Amniotic epithelial cell (primary cell): ENCODE measurements around the gene ARHGEF10L.

Experiments used
- DNase-seq: peaks from one replicate; pipeline ENCODE4 v3.0.0-alpha.2; 2010; ENCODE audit warnings: low read depth

The ARHGEF10L gene

DNA sequence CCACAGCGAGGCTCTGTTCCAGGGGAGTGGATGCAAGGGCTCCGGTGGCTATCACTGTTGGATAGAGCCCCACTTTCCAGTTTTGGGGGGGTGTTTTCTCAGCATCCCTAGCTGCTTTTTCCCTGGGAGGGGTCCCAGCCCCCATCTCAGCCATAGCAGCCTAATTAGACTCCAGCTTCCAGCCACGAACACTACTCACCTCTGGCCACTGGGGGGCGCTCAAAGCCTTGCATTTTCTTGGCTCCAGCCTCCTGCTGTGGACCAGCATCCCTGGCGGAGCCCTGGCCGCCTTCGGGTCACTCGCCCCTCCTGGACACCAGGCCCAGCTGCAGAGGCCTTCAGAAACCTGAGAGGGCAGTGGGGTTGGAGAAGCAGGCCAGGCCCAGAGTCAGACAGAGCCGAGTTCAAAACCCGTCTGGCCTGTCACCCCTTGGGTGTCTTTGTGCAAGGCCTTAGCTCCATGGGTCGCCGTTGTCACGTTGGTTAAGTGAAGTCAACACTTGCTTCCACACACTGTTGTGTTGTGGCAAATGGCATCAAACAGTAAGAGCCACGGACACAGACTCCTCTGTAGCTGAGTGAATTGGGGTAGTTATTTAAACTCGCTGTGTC, 122.2 kb downstream of the ARHGEF10L start:
- DNase-seq = peak; percentile 31

DNA sequence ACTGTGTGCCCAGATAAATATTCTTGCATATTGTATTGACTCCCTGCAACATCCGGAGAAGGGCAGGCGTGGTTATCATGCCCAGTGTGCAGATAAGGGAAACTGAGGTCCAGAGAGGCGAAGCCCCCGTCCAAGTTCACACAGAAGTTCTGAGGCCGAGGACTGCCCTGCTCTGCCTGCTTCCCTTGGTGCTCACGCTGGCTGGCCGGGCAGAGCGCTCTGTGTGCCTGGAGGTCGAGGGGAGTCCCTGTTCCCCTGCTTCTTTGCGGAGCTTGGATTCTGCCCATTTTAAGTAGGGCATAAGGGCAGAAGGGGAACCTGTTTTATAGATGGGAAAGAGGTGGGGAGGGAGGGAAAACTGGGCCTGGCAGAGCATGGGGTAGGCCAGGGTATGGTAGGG, 122.8 kb downstream of the ARHGEF10L start:
- no peak for DNase-seq

DNA sequence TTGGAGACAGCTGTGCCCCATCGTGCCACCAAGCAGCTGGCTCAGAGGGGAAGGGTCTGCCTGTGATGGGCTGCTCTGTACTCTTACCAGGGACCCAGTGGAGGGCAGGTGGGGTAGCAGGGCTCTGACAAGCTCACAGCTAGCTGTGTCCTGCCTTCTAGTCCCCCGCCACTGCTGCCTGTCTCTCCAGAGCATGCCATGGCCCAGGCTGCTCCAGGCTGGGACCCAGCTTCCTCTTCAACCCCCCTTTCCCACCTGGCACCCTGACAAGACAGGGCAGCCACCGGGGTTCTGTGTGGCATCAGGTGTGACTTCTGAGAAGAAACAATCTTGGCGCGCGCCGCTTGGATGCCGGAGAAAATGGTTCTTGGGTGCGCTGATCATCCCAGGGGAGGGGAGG, 123.3 kb downstream of the ARHGEF10L start:
- DNase-seq = no peak

DNA sequence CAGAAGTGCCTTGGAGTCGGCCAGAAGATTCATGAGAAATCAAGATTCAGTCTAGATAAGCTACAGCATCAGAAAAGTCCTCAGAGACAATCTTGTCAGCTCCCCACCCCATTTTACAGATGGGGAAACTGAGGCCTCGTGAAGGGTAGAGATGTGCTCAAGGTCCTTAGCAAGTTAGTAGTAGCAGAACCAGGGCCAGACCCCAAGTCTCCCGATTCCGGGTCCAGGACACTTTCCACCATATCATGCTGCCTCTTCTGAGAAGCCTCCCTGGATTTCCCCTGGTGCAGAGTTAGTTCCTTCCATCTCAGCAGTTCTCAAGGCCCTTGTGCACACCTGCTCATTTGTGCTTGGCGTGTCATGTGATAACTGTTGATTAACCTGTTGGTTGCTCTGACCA, 124.1 kb downstream of the ARHGEF10L start:
- no peak for DNase-seq

DNA sequence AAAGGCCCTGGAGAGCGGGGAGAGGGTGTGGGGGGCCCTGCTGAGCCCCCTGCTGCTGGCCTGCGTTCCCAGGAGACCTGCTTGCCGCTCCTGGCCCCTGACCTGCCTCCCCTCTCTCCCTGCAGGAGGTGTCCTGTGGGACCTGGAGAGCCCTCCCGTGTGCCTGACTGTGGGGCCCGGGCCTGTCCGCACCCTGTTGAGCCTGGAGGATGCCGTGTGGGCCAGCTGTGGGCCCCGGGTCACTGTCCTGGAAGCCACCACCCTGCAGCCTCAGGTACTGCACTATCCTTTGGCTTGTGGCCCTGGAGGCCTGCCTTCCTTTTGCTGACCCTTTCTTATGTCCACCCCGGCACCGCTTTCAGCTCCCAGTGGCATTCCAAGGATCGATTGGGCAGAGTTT, 124.8 kb downstream of the ARHGEF10L start:
- DNase-seq = no peak

DNA sequence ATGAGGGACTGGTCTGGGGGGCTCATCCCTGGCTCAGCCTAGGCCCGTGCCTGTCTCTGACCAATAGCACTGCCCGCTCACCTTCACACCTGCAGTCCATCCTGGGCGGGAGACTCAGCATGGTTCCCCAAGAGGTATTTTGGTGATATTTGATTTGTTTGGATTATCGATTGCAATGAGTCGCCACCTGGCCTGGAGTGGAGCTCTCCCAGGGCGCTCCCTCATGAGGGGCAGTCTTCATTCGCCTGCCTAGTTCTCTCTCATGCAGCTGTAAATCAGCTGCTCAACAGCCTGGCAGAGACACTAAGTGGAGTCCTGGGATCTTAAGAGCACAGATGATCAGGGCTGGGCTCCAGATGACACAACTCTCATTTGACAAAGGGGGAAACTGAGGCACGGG, 125.6 kb downstream of the ARHGEF10L start:
- no peak for DNase-seq

DNA sequence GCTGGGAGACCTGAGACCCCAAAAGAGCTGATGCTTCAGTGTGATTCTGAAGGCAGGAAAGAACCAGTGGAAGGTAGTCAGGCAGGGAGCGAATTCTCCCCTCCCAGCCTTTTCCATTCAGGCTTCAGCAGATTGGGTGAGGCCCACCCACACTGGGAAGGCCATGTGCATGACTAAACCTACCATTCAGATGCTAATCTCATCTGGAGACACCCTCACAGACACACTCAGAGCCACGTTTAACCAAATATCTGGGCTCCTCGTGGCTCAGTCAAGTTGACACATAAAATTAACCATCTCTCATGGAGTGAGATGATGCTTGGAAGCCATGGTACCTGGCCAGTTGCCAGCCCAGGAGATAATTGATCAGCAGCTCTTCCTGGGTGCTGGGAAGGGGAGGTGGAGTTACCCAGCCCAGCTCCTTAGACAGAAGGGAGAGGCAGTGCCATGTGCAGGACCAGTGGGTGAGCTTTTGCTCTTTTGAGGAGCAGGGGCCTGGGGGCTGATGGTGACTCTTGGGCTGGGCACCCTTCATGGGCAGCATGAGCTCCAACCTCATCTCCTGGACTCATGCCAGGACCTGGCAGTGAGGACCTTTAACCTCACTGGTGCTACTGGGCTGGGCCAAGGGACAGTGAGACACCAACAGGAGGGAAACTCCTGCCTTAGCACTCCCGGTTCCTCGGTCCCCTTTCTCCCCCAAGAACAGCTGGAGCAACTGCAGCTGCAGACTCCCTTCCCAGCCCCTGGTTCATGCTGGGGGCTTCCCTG, 126.6 kb downstream of the ARHGEF10L start:
- peak; percentile 36 for DNase-seq

DNA sequence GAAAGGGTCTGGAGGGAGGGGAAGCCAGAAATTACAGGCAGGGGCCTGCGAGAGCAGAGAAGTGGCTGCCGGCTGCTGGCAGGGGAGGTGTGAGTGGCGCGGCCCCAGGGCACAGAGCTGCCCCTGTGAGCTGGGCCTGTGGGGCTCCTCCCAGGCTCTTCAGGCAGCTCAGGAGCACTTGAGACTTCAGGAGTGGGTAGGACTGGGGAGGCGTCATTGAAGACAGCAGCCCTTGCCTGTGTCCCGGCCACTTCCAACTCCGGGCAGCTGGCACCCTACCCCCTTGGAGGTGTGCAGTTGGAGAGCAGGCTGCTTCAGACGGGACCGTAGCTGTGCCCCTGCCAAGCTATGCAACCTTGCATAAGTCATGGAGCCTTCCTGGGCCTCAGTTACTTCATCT, 128.1 kb downstream of the ARHGEF10L start:
- no peak for DNase-seq

DNA sequence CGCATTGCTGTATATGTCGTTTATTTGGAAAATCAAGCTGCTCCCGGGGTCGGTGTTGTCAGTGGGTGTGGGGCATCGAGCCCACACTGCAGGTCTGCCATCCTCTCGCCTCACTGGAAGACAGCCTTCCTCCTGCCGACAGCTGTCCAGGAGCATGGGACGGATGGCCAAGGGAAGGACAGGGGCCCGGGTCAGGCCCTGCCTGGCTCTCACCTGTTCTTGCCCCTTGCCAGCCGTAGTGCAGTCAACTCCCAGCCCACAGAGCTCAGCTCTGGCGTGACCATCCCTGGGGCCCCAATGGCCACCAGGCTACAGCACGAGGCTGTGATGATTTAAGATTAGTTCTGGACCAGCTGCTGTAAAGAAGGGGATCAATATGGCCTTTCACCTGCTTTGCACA, 128.7 kb downstream of the ARHGEF10L start:
- no peak for DNase-seq

DNA sequence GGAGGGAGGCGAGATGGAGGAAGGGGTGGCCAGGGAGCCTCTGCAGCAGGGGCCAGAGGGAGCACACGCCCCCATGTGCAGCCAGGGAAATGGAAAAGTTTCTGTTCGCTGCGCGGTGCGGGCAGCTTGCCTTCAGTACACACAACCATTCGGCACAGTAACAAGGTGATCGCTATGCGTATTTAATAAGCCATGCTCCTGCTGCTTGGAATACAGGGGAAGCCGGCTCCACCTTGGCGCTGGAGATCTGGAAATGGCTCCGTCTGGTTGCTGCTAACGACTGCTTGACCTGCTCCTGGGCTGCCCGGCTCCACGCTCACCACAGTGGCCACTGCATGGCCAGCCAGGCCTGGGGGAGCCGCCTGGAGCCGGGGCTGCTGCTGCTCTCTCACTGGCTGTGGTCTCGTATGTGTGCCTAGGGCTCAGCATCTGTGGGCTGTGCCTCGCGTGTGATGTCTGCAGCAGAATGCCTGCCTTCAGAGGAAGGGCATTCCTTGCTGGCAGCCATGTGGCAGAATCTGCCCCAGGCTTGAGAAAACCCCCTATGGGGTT, 129.2 kb downstream of the ARHGEF10L start:
- DNase-seq = no peak

DNA sequence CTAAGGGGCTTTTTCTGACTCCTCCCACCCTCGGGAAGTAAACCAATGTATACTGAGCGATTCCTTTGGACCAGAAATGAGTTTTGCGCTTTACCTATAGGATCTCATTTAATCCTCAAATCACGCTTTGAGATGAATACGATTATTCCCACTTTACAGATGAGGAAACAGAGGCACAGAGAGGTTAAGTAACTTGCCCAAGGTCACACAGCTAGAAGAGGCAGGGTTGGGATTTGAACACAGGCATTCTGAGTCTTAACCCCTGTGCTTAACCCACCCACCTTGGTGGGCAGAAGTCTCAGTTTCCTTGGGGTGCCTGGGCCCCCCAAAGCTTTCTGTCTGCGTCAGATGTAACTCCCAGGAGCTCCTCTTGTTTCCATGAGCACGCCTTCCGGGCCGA, 129.8 kb downstream of the ARHGEF10L start:
- DNase-seq = no peak

DNA sequence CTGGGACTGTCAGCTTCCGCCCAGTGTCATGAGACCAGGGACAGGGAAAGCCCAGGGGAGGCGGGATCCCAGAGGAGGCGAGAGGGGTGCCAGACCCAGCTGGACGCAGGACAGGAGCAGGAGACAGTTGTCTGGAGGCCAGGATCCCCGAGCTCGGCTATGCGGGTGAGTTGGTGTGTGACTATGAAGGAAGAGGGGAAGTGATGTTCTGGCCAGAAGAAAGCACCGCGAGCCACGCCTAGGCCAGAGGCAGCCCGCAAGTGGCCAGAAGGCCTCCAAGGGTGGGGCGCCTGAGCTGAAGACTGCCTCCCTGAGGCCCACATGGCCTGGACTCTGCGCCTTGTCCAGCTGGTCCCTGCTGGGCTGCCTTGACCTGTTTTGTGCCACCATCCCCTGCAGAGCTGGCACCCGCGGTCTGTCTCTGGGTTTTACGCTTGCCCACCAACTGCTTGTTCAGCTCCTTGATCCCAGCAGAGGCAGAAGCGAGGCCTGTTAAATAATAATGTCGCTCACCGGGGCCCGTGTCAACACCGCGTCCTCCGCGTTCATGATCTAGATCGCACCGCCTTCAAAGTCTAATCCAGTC, 130.5 kb downstream of the ARHGEF10L start:
- no peak for DNase-seq

DNA sequence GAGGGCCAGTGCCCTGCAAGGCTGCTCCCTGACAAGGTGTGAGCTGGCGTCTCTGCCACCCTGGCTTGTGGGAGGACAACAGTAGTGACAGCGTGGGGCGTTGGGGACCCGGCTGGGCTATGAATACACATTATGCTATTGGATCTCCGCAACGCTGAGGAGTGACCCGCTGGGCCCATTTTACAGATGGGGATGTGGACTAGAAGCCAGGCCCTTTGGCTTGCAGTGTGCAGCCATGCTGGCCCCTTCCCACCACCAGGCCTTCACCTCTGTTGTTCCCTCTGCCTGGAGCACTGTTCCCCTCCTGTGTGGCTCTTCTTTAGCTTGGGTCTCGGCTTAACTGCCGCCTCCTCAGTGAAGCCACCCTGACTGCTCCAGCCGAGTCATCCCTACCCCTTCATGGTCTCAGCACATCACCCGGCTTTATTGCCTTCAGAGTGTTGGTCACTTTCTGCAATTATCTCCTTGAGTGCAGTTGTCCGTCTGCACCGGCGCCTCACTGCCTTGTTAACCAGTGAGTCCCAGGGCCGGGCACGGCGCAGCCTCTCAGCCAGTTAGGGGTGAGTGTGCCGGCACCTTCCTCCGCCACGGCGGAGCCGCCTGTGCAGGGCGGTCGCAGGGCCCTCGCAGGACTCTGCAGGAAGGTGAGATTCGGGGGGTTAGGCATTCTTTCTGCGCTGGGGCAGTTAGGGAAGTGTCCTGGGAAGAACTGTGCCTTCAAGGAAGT, 131.3 kb downstream of the ARHGEF10L start:
- DNase-seq = no peak

DNA sequence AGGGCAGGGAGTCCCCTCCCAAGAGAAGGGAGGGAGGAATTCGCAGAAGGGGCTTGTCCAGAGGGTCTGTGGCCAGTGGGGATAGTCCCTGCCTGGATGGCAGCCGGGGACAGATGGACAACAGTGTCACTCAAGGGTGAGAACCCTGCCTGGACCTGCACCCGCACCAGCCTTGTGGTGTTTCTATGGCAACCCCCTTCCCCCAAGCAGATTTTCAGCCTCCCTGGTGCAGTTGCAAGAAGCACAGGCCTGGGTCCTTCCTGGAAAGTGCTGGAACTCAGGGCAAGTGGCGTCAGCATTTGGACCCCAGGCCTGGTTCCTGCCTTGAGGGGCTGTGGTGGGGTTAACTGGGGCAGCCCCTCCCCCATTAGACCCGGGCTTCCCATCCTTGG, 131.8 kb downstream of the ARHGEF10L start:
- no peak for DNase-seq

DNA sequence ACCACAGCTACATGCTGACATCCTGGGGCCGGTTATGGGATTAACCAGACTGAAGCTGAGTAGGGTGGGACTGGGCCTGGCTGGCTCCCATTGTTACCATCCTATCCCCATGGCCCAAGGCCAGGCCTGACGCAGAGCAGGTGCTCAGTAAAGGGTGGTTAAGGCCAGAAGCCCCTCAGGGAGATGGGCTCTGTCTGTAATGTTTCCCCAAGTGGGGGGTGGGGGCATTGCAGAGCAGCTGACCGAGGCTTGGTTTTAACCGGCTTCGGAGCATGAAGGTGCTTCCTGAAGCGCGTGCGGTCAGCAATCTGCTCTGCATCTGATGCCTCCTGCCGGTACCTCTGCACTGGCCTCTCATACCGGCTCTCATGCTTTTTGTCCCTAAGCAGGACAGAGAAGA, 132.2 kb downstream of the ARHGEF10L start:
- no peak for DNase-seq

DNA sequence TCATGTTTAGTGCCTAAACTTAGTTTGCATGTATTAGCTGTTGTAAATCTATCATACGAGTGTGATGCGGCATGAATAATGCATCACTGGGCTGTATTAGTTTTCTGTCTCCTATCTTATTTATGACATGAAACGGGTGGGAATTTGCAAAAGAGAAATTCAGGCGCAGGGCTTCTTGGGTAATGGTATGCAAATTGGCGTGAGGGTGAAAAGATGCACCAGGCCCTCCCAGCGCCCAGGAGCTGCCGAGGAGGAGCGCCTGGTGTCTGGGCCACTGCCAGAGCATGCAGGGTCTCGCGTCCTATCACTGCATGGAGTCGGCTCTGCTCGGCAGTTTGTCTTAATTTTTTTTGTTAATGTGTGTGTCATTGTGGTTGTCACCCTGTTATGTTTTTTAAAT, 132.7 kb downstream of the ARHGEF10L start:
- no peak for DNase-seq

DNA sequence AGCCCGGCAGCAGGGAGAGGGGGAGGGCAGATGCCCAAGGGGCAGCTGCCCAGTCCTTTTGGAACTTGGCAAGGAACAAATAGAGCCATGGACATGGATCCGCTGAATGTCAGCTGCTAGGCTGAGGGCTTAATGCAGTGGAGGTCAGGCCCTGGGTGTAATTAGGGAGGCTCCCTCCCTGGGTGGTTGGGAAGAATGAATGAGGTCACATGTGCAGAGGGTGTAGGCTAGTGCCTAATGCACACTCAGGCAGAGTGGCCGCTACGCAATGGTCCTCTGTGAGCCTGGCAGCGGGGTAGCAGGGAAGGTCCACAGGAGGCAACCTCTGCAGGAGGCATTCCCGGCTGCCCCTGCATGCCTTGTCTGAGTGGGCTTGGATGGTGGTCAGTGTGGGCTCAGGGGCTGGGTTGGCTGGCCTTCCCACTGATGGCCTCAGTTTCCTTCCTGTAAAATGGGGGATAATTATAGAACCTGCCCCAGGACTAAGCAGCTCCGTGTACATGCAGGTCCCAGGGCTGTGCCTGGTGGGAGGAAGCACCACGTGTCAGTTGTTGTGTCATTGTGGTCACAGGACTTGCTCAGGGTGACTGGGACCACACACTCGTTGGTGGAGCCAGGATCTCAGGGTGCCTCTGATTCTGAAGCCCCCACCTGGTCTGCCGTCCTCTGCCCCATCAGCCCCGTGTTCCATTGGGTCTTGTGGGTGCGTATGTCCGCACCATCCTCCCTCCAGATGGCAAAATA, 134.0 kb downstream of the ARHGEF10L start:
- no peak for DNase-seq

DNA sequence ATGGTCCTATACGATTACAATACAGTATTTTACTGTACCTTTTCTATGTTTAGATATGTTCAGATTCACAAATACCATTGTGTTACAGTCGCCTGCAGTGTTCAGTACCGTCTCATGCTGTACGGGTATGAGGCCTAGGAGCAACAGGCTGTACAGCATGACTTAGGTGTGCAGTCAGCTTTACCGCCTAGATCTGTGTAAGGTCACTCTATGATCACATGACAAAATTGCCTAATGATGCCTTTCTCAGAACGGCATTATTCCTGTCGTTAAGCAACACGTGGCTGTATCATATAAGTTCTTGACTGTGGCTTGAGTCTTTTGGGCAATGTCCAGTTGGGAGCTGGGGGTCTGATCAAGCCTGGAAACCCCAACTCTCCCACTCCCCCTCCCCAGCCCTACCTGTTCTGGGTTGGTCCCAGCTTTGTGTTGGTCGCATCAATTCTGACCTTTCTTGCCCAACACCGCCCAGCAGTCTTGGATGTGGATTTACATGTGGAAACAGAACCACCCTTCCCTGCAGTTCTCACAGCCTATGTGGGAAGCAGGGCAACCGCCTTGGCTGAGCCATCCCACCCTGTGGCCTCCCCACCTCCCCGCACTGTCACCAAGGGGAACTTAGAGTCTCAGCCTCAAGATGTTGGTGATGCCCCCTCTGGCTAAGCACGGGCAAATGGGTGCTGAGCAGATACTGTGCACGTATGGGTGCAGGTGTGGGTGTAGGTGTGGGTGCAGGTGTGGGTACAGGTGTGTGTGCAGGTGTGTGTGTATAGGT, 135.4 kb downstream of the ARHGEF10L start:
- DNase-seq = peak; percentile 29

DNA sequence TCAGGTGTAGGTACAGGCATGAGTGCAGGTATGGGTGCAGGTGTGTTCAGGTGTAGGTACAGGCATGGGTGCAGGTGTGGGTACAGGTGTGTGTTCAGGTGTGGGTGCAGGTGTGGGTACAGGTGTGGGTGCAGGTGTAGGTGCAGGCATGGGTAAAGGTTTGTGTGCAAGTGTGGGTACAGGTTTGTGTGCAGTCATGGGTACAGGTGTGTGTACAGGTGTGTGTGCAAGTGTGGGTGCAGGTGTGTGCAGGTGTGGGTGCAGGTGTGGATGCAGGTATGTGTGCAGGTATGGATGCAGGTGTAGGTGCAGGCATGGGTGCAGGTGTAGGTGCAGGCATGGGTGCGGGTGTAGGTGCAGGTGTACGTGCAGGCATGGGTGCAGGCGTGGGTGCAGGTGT, 136.2 kb downstream of the ARHGEF10L start:
- no peak for DNase-seq

DNA sequence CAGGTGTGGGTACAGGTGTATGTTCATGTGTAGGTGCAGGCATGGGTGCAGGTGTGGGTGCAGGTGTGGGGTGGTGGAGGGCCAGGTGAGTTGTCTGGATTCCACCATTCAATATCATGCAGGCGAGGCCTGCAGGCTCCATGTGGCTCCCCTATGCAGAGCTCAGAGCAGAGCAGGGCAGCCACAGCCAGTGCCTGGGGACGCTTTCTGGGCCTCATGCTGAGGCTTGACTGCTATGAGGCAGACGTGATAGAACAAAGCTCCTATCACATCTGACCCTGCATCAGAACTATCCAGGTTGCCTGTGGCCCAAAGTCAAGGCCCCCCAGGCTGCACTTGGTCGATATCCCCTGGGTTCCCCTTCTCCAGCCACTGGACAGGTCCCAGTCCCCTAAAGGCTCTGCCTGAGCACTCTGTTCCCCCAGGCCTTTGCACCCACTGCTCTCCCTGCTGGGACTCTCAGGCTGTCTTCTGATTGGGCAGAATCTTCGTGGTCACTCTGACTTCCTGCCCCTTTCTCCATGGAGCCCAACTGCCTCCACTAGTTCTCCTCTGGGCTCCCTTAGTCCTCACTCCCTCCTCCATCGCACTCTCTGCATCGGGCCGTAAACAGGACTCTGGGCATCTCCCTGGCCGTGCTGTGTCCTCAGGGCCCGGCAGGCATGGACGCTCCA, 137.0 kb downstream of the ARHGEF10L start:
- DNase-seq = no peak

DNA sequence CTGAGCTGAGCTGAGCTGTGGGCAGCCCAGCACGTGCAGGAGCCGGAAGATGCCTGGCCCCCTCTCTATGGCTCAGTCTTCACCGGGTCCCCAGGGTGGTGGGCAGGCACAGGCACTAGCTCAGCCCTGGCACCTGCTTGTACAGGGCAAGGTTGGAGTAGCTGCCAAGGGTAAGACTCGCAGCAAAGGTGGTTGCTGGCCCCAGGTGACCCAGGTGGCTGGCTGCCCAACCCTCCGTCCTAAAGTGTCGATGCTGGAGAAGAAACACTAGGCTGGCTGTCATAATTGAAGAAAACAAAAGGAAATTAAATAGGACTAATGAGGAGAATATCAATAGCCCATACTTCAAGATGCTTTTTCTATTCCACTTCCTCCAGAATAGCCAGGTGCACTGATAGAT, 138.5 kb downstream of the ARHGEF10L start:
- DNase-seq = no peak
